22Rv1 (cell line): ENCODE results near the gene TAC3.

ENCODE experiments used
- CTCF ChIP-seq: fragments of 450-650 bp; IDR thresholded peaks from 2 replicates; pipeline ENCODE4 v1.5.1; 2017; ENCODE audit warnings: mild to moderate bottlenecking
- ZFX ChIP-seq: fragments of 450-650 bp; IDR thresholded peaks from 2 replicates; pipeline ENCODE4 v1.6.1; 2017; ENCODE audit warnings: antibody characterized with exemption, borderline replicate concordance

GRCh38 chr12:57027805-57028153 lies 11.4 kb upstream of the TAC3 start:
- TF ChIP-seq CTCF (no peak), ZFX (no peak)
